ENCODE measurements around the gene DGAT2L6. TPM values are rescaled to one million over a fixed set of nuclear protein-coding genes. Genes with fewer than 3 reads are reported as not detected.

Gene DGAT2L6
- total RNA-seq, 1 experiment from 2014 or later, result not detected

- Histone ChIP-seq H2AFZ (ENCODE audit: low read length) (no peak overlapping the region), H2BK12ac (ENCODE audit: insufficient read length, low read depth, low read length) (no peak overlapping the region), H3K56ac (ENCODE audit: insufficient read length, low read depth, low read length) (no peak overlapping the region), H3T11ph (ENCODE audit: low read length) (no peak overlapping the region), H4K20me1 (ENCODE audit: control insufficient read depth, insufficient read depth, insufficient read length) (no peaks in the 10 kb centered on the region), H3K27ac (ENCODE audit: insufficient read length, low read depth, low read length) (no peak overlapping the region), H3K9me3 (ENCODE audit: control insufficient read depth, low read depth, low read length) (peaks cover 36% of the 10 kb centered on the region), H3K9ac (ENCODE audit: extremely low read depth, insufficient read length, low read length) (no peak overlapping the region), H4K5ac (ENCODE audit: insufficient read length, low read depth, low read length) (no peak overlapping the region), H2BK15ac (ENCODE audit: low read depth, low read length) (no peak overlapping the region), H3K4me2 (ENCODE audit: insufficient read depth, insufficient read length, low read length) (no peak overlapping the region), H2AK5ac (ENCODE audit: insufficient read length, low read length) (no peak overlapping the region), H3K27me3 (ENCODE audit: insufficient read depth, low read length) (no peaks in the 10 kb centered on the region), H3K79me1 (ENCODE audit: insufficient read depth, low read depth, low read length, poor library complexity, severe bottlenecking) (no peaks in the 10 kb centered on the region), H4K91ac (ENCODE audit: insufficient read length, low read depth, low read length) (no peak overlapping the region), H3K4me1 (ENCODE audit: insufficient read depth, low read length) (peaks cover 3% of the 10 kb centered on the region; the same call in 1 of the 2 replicates), H2BK120ac (ENCODE audit: low read depth, low read length, poor library complexity, severe bottlenecking) (no peak overlapping the region), H3K4ac (ENCODE audit: low read depth, low read length) (no peak overlapping the region), H2BK20ac (ENCODE audit: low read depth, low read length, poor library complexity, severe bottlenecking) (no peak overlapping the region), H3K18ac (ENCODE audit: insufficient read length, low read depth, low read length) (no peak overlapping the region), H3K23me2 (ENCODE audit: insufficient read length, low read depth, low read length, poor library complexity, severe bottlenecking) (no peaks in the 10 kb centered on the region), H3K23ac (ENCODE audit: insufficient read length, low read depth, low read length) (no peak overlapping the region), H3K14ac (ENCODE audit: insufficient read depth, low read length) (no peak overlapping the region; the same call in 1 of the 2 replicates), H4K8ac (replicated peaks; ENCODE audit: insufficient read length, low read depth, low read length) (no peak overlapping the region), H3K79me2 (ENCODE audit: insufficient read depth, low read length) (no peaks in the 10 kb centered on the region), H2BK5ac (ENCODE audit: insufficient read length, low read length) (no peak overlapping the region)
- WGBS (ENCODE audit: extremely low coverage, insufficient read length, low lambda C conversion rate), result no CpG with 5 or more reads among the region's 9 CpGs
- H3K4me3 Mint-ChIP-seq, result no peak overlapping the region
- no peak overlapping the region for H3K27ac Mint-ChIP-seq
- peak; percentile 50 for DNase-seq
- H3K27me3 Mint-ChIP-seq (ENCODE audit: low read depth), result peaks cover 3% of the 10 kb centered on the region
- TF ChIP-seq CTCF (conservative IDR thresholded peaks at IDR 0.05), result no peak
- H3K4me1 Mint-ChIP-seq, result peaks cover 35 to 37% of the 10 kb centered on the region in 2 experiments
- H3K9me3 Mint-ChIP-seq, result peaks cover 63 to 68% of the 10 kb centered on the region in 2 experiments
- H3K36me3 Mint-ChIP-seq (ENCODE audit: insufficient read depth in 1 of 3, low read depth in 3 of 3), result peaks cover 10 to 11% (median 11%) of the 10 kb centered on the region in 3 experiments
Observed at GRCh38 chrX:70128071-70128470, 49.2 kb upstream of the DGAT2L6 start.
